Thyroid gland (tissue), 4 donors: Measurements from ENCODE around the gene RRAGC.

Experiments used
- POLR2A ChIP-seq, 2 donors: fragments of 450-650 bp; IDR thresholded peaks; one replicate each; pipeline ENCODE4 v1.6.1; 2017; ENCODE audit warnings: antibody characterized with exemption in 2 of 2, mild to moderate bottlenecking in 2 of 2, moderate library complexity in 1 of 2
- TF ChIP-seq, protein P1 (sequence below), 6 experiments: fragments of 200-600 bp in 3 of 6; fragments of 450-650 bp in 3 of 6; sonication (generic) in 3 of 6; IDR thresholded peaks; one replicate each; pipeline ENCODE4 v1.5.1; 2016 to 2019; ENCODE audit warnings: antibody characterized with exemption in 6 of 6, mild to moderate bottlenecking in 2 of 6, inconsistent platforms in 1 of 6, moderate library complexity in 1 of 6

DNA sequence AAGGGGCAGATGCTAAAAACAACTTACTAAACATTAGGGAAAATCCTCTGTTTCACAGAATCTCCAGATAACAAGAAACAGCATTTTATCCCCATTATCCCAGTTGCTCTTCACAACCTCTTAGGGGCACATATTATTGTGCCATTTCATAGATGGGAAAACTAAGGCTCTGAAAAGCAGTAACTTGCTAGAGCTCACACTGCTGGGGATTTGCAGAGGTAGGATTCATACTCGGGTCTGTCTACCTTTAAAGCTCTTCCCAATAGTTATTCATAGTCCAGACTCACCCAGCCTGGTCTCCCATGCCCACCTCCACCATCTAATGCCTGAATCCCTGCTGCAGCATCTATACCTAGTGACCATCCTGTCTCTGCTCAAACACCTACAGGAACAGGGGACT lies 67.7 kb downstream of the RRAGC start:
- TF ChIP-seq, protein P1, sequence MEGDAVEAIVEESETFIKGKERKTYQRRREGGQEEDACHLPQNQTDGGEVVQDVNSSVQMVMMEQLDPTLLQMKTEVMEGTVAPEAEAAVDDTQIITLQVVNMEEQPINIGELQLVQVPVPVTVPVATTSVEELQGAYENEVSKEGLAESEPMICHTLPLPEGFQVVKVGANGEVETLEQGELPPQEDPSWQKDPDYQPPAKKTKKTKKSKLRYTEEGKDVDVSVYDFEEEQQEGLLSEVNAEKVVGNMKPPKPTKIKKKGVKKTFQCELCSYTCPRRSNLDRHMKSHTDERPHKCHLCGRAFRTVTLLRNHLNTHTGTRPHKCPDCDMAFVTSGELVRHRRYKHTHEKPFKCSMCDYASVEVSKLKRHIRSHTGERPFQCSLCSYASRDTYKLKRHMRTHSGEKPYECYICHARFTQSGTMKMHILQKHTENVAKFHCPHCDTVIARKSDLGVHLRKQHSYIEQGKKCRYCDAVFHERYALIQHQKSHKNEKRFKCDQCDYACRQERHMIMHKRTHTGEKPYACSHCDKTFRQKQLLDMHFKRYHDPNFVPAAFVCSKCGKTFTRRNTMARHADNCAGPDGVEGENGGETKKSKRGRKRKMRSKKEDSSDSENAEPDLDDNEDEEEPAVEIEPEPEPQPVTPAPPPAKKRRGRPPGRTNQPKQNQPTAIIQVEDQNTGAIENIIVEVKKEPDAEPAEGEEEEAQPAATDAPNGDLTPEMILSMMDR (IDR thresholded peaks at IDR 0.05), result no peak
- no peak for TF ChIP-seq POLR2A (IDR thresholded peaks at IDR 0.05)
